ENCODE results near the gene NUP107. TPM values are rescaled to one million over a fixed set of nuclear protein-coding genes. Genes with fewer than 3 reads are reported as not detected.

Gene NUP107
- total RNA-seq, 4 donors from 2014 or later: 36.1 to 83.6 (median 43.5) TPM

DNA sequence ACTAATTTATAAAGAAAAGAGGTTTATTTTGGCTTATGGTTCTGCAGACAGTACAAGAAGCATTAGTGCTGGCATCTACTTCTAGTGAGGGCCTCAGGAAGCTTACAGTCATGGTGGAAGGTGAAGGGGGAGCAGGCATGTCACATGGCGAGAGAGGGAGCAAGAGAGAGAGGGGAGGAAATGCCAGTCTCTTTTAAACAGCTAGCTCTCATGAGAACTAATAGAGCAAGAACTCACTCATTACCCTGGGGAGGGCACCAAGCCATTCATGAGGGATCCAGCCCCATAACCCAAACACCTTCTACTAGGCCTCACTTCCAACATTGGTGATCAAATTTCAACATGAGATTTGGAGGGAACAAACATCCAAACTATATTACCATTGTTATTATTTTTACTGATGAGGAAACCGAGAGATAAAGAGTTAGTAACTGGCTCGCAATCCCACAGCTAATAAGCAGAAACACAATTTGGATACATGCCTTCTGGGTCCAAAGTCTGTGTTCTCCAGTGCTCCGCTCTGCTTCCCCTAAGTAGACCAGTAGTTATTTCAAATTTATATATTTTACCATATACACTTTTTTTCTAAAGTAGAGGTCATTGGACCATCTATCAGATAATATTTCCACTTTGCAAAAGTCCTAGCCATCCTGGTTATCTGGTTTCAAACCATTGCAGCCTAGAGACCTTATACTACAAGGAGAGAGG is 68.9 kb downstream of the NUP107 start:
- DNase-seq: no peak

GRCh38 chr12:68759852-68760251 is 73.1 kb downstream of the NUP107 start:
- H3K27me3 ChIP-seq: no peaks in the 10 kb centered on the region
- no peak for DNase-seq
- no peak overlapping the region for H3K4me3 ChIP-seq (replicated peaks in 1 of 3)
- H3K27ac ChIP-seq: no peak overlapping the region
- WGBS, 2 donors: 91 to 94% methylated on average over 5 of the region's 5 CpGs
- H3K36me3 ChIP-seq: peaks cover 0 to 3% of the 10 kb centered on the region in 2 donors
- intact Hi-C loops (cut with DNase I): no loop called here
- TF ChIP-seq, protein P1, sequence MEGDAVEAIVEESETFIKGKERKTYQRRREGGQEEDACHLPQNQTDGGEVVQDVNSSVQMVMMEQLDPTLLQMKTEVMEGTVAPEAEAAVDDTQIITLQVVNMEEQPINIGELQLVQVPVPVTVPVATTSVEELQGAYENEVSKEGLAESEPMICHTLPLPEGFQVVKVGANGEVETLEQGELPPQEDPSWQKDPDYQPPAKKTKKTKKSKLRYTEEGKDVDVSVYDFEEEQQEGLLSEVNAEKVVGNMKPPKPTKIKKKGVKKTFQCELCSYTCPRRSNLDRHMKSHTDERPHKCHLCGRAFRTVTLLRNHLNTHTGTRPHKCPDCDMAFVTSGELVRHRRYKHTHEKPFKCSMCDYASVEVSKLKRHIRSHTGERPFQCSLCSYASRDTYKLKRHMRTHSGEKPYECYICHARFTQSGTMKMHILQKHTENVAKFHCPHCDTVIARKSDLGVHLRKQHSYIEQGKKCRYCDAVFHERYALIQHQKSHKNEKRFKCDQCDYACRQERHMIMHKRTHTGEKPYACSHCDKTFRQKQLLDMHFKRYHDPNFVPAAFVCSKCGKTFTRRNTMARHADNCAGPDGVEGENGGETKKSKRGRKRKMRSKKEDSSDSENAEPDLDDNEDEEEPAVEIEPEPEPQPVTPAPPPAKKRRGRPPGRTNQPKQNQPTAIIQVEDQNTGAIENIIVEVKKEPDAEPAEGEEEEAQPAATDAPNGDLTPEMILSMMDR (IDR thresholded peaks at IDR 0.05): no peak
- TF ChIP-seq POLR2A (IDR thresholded peaks at IDR 0.05): no peak
- no peaks in the 10 kb centered on the region for H3K9me3 ChIP-seq
- no peaks in the 10 kb centered on the region for H3K4me1 ChIP-seq

More for the DNA sequence above, 68.9 kb downstream of the NUP107 start:
- H3K27me3 ChIP-seq: no peaks in the 10 kb centered on the region
- H3K4me3 ChIP-seq (replicated peaks in 1 of 3): no peak overlapping the region
- intact Hi-C loops (cut with DNase I): no loop called here
- H3K9me3 ChIP-seq: no peaks in the 10 kb centered on the region
- no peak overlapping the region for H3K27ac ChIP-seq
- H3K4me1 ChIP-seq: no peaks in the 10 kb centered on the region
- TF ChIP-seq POLR2A (IDR thresholded peaks at IDR 0.05): no peak
- TF ChIP-seq, protein P1 (IDR thresholded peaks at IDR 0.05): no peak
- WGBS, 2 donors: 72% methylated on average over 4 of the region's 4 CpGs
- H3K36me3 ChIP-seq: peaks cover 6 to 11% of the 10 kb centered on the region in 2 donors

DNA sequence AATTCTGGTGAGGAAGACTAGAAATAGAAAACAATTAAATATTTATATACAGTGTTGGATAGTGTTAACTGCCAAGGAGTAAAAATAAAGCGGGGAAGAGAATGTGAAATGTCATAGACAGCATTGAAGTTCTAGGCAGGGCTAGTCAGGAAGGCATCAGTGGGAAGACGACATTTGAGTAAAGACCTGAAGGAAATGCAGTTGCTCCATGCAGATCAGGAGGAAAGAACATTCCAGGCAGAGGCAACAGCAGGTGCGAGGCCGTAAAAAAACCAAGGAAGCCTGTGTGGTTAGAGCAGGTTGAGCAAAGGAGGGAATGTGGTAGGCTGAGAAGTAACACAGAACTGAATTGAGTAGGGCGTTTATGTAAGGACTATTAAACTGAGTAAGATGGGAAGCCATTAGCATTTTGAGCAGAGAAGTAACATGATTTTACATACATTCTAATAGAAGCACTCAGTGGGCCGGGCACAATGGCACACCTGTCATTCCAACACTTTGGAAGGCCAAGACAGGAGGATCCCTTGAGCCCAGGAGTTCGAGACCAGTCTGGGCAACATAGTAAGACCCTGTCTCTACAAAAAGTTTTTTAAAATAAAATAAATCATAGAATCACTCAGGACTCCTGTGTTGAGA is 74.1 kb downstream of the NUP107 start:
- H3K4me1 ChIP-seq: no peaks in the 10 kb centered on the region
- no peak overlapping the region for H3K4me3 ChIP-seq (replicated peaks in 1 of 3)
- intact Hi-C loops (cut with DNase I): no loop called here
- no peaks in the 10 kb centered on the region for H3K27me3 ChIP-seq
- H3K27ac ChIP-seq: no peak overlapping the region
- DNase-seq: no peak
- no peaks in the 10 kb centered on the region for H3K9me3 ChIP-seq
- 94 to 97% methylated on average over 7 of the region's 7 CpGs for WGBS, 2 donors
- TF ChIP-seq POLR2A (IDR thresholded peaks at IDR 0.05): no peak
- TF ChIP-seq, protein P1 (IDR thresholded peaks at IDR 0.05): no peak
- H3K36me3 ChIP-seq: no peaks in the 10 kb centered on the region

- intact Hi-C loops (cut with DNase I): no loop called here
- H3K27me3 ChIP-seq: no peaks in the 10 kb centered on the region
- 89 to 96% methylated on average over 3 of the region's 3 CpGs for WGBS, 2 donors
- H3K4me1 ChIP-seq: no peaks in the 10 kb centered on the region
- no peak for DNase-seq
- H3K36me3 ChIP-seq: no peaks in the 10 kb centered on the region
- H3K27ac ChIP-seq: no peak overlapping the region
- no peak overlapping the region for H3K4me3 ChIP-seq (replicated peaks in 1 of 3)
- TF ChIP-seq, protein P1 (IDR thresholded peaks at IDR 0.05): no peak
- TF ChIP-seq POLR2A (IDR thresholded peaks at IDR 0.05): no peak
- H3K9me3 ChIP-seq: no peaks in the 10 kb centered on the region
Measured at GRCh38 chr12:68761442-68761812, 74.6 kb downstream of the NUP107 start.
